Midbrain (tissue), 1 donor: Measurements from ENCODE around the gene KIRREL3.

Source experiments
- DNase-seq: peaks from one replicate; lab custom pipeline; 2025; lab: John Stamatoyannopoulos, UW

Gene KIRREL3

GRCh38 chr11:126663749-126664592 is 336.6 kb downstream of the KIRREL3 start:
- no peak for DNase-seq

- no peak for DNase-seq
Measured at GRCh38 chr11:126662035-126662790, 338.4 kb downstream of the KIRREL3 start.

GRCh38 chr11:126660761-126661425 is 339.7 kb downstream of the KIRREL3 start:
- peak; percentile 20 for DNase-seq

- DNase-seq: no peak
Measured at GRCh38 chr11:126660321-126660720, 340.2 kb downstream of the KIRREL3 start.

DNA sequence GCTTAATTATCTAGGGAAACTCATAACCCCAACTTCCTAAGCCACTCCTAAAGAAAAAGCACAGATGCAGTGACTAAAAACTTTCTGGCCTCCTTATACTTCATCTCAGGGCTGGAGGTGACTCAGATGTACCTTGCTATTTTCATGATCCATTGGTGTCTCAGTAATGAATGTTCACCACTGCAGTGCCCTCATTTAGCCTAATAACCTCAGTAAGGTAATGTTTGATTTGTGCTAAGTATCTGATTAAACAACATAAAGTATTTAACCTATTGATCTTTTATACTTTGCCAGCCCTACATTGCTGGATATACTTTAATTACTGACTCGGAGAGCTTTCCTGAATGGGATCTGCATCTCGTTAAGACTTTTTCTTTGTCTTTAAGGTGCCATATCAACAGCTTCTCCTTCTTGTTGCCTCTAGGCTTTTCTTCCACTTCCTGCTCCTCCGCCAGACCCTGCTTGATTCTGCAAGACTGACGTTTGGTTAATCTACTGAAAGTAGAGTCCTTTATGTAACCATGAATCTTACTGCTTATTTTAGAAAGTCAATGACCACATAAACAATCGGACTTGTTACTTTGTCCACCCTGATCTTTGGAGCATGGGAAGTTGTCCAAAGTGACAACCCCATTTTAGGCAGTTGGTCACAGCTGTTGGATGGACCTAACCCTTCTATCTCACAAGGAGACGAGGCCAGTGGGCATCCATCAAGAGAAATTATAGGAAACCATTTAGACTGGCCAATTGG is 342.1 kb downstream of the KIRREL3 start:
- DNase-seq: no peak

GRCh38 chr11:126655807-126656128 is 344.8 kb downstream of the KIRREL3 start:
- DNase-seq: no peak

DNA sequence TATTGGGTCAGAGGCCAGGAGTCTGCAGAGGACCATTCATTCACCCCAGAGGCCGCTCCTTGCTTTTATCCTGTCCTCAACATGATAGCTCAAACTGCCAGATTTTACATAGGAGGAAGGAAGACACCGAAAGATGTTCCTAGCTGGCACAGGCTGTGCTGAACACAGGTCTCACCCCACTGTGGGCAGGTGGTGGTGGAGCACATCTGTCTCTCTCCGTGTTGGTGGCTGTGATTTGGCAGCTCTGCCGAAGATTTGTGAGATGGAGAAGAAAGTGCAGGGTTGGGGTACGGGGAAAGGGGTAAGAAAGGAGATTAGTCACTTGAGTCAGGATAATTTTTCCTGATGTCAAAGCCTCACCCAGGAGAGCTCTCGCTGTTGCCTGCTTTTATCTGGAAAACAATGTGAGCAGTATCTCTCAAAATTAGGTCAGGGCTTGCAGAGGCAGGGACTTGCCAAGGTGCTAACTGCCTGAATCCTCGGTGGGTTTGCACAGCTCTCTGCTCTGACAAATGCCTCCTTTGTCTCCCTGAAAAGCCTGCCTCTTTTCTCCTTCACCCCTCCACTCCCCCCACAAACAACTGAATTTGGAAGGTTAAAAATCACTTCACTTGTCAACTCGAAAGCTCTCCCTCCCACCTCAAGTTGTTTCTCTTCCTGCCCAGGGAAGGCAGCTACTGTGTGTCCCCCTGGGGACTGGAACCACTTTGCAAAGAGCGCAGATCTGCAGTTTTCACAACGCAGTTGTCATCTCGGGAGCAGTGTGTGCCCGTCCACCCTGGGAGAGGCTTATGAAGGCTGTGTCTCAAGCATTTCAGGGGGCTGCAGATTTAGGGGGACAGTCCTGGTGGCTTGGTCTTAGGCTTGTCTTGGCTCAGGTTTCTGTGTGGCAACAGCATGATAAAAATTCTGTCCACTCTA is 345.4 kb downstream of the KIRREL3 start:
- DNase-seq: no peak

GRCh38 chr11:126653040-126653439 is 347.5 kb downstream of the KIRREL3 start:
- DNase-seq: no peak

DNA sequence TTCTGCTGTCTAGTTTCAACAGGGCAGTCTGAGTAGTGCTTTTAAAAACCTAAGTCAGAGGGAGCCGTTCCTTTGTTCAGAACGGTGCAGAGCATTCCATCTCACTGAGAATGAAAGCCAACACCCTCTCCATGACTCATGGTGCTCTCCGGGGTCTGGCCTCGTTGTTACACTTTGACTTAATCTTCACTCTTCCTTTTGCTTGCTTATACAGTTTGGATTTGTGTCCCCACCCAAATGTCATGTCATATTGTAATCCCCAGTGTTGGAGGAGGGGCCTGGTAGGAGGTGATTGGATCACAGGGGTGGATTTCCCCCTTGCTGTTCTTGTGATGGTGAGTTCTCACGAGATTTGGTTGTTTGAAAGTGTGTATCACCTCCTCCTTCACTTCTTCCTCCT is 352.8 kb downstream of the KIRREL3 start:
- no peak for DNase-seq

DNA sequence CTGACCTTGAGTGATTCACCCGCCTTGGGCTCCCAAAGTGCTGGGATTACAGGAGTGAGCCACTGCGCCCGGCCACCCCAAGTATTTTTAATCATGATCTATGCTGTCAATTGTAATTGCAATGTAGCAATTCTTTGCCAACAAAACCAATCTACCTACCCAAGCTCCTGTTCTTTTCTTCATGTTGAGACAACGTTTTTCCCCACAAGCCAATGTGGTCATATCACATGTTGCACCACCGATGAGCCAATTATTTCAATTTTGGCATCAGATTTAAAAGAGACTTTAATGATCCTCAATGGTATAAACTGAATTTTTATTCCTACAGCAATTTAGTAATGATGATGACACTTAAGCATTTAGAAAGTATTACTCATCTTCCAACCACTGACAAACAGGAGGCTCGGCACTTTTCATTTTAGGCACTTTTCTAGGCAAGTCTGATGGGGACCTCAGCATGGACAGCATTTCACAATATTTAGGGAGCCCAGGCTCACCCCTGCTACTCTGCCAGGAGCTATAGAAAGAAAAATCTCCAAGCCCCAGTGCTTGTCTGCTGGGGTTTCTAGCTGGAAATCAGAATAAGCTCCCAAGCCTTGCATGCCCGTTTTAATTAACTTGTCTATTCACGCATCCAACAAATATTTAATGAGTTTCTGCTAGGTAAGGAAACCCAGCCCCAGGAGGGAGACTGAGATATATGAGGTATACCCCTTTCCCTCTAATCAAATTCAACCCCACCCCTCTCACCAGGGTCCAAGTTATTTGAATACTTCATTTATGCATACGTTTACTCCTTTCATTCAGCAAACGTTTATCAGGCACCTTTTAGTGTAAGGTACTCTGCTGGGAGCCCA is 353.6 kb downstream of the KIRREL3 start:
- DNase-seq: no peak

GRCh38 chr11:126645186-126645585 is 355.4 kb downstream of the KIRREL3 start:
- DNase-seq: no peak

GRCh38 chr11:126640186-126640585 is 360.4 kb downstream of the KIRREL3 start:
- no peak for DNase-seq

GRCh38 chr11:126639692-126640091 is 360.9 kb downstream of the KIRREL3 start:
- DNase-seq: no peak

GRCh38 chr11:126638648-126639047 is 361.9 kb downstream of the KIRREL3 start:
- DNase-seq: no peak

- DNase-seq: no peak
Measured at GRCh38 chr11:126637795-126638175, 362.8 kb downstream of the KIRREL3 start.

- no peak for DNase-seq
Measured at GRCh38 chr11:126636911-126637794, 363.4 kb downstream of the KIRREL3 start.

GRCh38 chr11:126635511-126635910 is 365.1 kb downstream of the KIRREL3 start:
- no peak for DNase-seq

DNA sequence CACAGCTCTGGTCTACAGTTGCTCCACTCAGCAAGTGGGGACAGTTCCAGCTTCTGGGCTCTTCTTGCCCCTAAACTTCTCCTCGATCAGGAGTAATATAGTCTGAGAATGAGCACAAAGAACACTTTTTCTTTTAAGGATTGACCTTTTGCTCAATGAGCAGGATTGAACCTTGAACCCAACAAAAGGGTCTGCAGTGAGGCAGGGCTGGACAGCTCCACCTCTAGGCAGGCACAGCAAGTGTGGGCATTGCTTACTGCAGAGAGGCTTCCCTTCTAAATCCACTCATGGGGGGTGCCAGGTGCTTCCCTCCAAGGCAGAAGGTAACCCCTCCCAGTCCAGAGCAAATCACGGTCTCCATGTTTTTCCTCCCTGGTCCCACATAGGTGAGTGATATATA is 365.6 kb downstream of the KIRREL3 start:
- DNase-seq: no peak

DNA sequence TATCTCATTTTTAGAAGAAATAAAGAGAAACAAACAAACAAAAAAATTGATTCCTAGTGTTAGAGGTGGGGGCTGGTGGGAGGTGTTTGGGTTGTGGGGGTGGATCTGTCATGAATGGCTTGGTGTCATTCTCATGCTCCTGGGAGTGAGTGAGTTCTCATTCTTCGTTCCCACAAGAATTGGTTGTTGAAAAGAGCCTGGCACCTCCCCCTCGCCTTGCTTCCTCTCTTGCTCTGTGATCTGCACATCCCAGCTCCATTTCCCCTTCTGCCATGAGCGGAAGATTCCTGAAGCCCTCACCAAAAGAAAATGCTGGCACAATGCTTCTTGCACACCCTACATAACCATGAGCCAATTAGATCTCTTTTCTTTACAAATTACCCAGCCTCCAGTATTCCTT is 367.2 kb downstream of the KIRREL3 start:
- DNase-seq: no peak
